HG03196 (cell line): ENCODE data around the gene DHRS4.

Experiments used
- ATAC-seq: cut with Tn5 transposase; IDR thresholded peaks from one replicate; pipeline ENCODE4 v1.9.1; 2021; ENCODE audit not compliant: unreplicated experiment

DHRS4 gene

DNA sequence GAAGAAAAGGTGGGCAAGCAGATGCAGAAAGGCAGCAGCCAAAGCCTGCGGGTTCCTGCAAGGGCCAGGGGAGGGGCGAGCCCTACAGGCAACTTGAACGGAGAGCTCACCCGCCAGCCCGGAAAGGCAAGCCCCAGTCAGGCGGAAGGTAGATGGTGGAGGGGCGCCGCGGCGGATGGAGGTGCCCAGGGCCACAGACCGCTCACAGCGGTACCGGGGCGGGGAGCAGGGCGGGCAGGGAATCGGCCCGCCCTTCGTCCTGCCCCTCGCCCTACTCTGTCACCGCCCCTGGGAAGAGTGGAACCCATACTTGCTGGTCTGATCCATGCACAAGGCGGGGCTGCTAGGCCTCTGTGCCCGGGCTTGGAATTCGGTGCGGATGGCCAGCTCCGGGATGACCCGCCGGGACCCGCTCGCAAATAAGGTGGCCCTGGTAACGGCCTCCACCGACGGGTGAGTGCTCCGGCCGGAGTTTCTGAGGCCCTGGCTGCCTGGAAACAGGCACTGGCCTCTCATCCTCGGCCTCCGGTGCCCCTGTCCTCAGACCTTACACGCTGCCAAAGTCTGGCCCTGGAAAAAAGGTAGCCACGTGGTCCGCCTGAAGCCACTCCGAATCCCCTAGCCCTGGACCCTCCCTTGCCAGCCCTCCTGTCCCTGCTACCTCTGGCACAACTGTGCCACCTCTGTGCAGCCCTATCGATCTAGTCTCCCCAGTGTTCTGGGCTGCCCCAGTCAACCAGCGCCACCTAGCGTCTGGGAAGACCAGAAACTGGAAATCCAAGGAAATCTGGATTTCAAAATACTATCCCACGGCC, at the start of gene DHRS4:
DHRS4 (plus strand) TSS at position 307 of the 815 bp plus-strand sequence; CDS start at position 326, 19 bp downstream.
- peak; percentile 82 for ATAC-seq

DNA sequence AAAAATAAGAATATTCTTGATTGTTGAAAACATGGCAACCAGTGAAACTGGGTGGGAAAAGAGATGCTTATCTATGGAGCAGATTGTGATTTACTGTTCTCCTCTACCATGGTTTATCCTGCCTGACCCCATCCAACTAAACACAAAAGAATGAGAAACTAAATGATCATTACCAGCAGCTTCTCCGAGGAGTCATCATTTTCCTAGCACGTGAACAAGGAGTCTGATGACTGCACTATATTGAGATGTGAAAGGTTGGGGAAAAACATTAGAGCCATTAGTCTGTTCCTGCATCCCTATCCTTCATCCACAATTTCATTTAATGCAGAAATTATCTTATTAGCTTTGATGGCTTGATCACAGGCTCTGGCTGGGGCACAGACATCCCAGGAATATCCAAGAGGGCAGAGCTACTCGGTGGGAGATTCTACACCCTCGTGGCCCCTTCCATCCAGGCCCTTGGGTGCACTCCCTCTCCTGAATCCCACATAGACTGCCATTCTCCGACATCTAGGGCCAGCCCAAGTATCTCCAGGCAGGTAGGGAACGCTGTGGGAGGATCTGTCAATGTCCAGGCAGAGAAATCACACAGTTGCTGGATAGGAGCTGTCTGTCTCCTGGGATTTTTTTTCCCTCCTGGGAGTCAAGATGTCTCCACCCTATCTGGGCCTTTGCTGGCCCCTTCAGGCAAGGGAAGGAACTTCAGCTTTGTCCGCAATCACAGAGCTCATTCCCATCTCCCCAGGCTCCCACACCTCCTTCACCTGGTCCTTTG, 43.3 kb upstream of the DHRS4 start:
- no peak for ATAC-seq

GRCh38 chr14:23910876-23911210, 42.7 kb upstream of the DHRS4 start:
- ATAC-seq = no peak

- ATAC-seq = no peak
These were observed 38.0 kb upstream of the DHRS4 start for GRCh38 chr14:23915559-23915958.

GRCh38 chr14:23916004-23916403, 37.6 kb upstream of the DHRS4 start:
- no peak for ATAC-seq

- ATAC-seq = no peak
These were observed 37.1 kb upstream of the DHRS4 start for GRCh38 chr14:23916446-23916845.

- no peak for ATAC-seq
These were observed 31.0 kb upstream of the DHRS4 start for GRCh38 chr14:23922545-23922944.

DNA sequence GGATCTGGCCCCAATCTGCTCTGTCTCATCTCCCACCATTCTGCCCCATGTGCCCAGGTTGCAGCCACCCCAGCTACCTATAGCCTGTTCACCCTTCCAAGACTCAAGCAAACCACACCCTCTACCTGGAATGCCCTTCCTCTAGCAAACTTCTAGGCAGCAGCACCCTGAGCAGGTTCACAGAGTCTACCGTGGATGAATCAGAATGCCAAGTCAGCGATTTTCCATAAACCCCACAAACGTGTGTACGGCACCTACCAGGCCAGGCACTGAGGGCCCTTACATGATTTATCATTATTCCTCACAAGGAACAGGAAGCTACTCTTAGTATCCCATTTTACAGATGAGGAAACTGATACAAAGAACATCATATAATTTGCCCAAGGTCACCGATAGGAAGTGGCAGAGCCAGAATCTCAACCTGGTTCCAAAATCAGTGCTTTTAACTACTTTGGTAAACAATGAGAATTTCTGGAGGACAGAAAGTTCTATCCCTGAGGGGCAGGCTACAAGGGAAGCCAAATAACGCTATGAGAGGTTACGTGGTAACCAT, 28.0 kb upstream of the DHRS4 start:
- no peak for ATAC-seq

DNA sequence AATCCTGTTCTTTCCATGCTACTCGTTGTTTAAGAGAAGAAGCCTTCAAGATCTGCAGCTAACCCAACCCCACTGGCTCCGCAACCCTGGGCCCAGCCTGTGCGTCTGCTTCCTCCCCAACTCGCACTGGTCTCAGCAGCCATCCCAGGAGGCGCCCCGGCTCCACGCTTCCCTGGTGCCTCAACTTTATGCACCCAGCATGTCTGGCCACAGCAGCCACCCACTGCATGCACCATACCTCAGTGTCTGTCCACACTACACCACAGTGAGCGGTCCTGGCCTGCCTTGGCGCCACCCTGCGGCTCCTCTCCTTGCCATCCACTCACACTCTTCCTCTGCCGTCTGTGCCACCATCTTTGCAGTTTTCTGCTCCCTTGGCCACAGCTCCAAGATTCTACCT, 27.0 kb upstream of the DHRS4 start:
- ATAC-seq = no peak

- ATAC-seq = no peak
These were observed 24.4 kb upstream of the DHRS4 start for GRCh38 chr14:23929136-23929535.

GRCh38 chr14:23929822-23930294, 23.7 kb upstream of the DHRS4 start:
- no peak for ATAC-seq

- no peak for ATAC-seq
These were observed 22.8 kb upstream of the DHRS4 start for GRCh38 chr14:23930742-23931141.

GRCh38 chr14:23931721-23932289, 21.8 kb upstream of the DHRS4 start:
- ATAC-seq = no peak

- ATAC-seq = no peak
These were observed 20.9 kb upstream of the DHRS4 start for GRCh38 chr14:23932639-23933038.

- no peak for ATAC-seq
These were observed 20.3 kb upstream of the DHRS4 start for GRCh38 chr14:23933108-23933741.

DNA sequence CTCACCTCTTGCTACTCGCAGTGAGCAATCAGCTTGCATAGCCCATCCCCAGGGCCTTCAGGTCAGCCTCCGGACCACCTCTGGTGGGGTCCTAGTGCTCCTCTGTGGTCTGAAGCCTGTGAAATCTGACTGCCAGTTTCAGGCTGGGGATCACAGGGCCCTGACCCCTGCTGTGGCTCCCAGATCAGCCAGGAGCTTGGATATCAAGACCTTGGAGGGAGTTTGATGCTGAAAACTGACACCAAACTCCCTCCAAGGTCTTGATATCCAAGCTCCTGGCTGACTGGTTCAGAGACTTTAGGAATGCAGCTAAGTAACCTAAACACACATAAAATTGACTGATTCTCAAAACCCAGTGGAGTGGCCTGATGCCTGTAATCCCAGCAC, 19.8 kb upstream of the DHRS4 start:
- ATAC-seq = no peak

DNA sequence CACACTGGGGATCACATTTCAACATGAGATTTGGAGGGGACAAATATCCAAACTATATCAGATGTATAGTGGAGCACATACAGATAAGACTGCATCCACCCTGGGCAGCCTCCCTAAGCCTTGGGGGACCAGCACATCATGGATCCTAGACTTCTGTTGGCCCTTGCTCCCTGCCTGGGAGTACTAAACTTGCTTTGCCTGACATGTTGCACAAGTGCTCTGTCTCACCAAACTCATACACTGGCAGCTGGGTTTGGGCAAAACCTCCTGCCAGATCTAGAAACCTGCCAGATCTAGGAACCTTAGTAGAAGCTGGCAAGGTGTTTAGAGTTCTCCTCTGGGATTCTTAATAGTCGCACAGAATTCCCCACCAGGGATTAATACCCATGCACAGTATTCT, 18.4 kb upstream of the DHRS4 start:
- ATAC-seq = no peak

GRCh38 chr14:23936084-23936829, 17.3 kb upstream of the DHRS4 start:
- no peak for ATAC-seq

DNA sequence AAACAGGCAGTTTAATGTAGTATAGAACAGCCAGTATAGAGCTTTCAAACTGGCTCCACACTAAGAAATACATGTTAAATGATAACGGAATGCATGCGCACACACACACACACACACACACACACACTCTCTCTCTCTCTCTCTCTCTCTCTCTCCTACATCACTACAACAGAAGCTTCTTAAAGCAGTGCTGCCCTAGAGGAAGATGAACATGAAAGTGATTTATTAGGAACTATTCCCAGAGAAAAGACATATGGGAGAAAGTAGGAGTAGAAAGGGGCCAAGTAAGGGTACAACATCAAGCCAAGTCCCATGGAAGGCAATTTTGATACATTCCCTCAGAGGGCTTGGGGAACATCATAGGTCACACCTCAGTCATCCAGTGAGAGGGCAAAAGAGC, 16.4 kb upstream of the DHRS4 start:
- no peak for ATAC-seq

DNA sequence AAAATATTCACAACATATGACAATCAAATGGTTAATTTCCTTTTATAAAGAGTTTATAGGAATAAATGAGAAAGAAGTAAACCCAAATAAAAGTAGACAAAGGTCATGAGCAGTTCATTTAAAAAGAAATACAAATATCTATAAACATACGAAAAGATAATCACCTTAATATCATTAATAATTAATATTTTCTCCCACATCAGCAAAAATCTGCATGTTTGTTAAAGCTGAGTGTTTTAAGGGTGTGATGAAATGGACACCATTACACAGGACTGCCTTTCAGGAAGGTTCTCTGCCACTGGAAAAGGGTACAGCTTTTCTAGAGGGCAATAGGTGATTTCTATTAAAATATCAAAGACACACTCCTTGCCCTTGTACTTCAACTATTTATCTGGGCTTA, 14.7 kb upstream of the DHRS4 start:
- no peak for ATAC-seq
